Neuronal stem cell (in vitro differentiated cells): ENCODE results near the gene MLKL.

Experiments used
- DNase-seq: peaks from one replicate; pipeline ENCODE4 v3.0.0-alpha.2; 2013; ENCODE audit warnings: low spot score
- H2AFZ ChIP-seq: one replicate; pipeline ENCODE4 v1.6.1; 2013; ENCODE audit warnings: mild to moderate bottlenecking, low read length, inconsistent platforms
- H2AK5ac ChIP-seq: 2 replicates; pipeline ENCODE4 v1.6.1; 2013; ENCODE audit warnings: low read depth, mild to moderate bottlenecking, inconsistent platforms, low read length, moderate library complexity, mixed read lengths
- H2BK120ac ChIP-seq: 2 replicates; pipeline ENCODE4 v1.6.1; 2013; ENCODE audit warnings: low read depth, mild to moderate bottlenecking, inconsistent platforms, low read length, moderate library complexity, mixed read lengths
- H2BK12ac ChIP-seq: one replicate; pipeline ENCODE4 v1.6.1; 2013; ENCODE audit warnings: low read length, inconsistent platforms
- H2BK15ac ChIP-seq: 2 replicates; pipeline ENCODE4 v1.6.1; 2013; ENCODE audit warnings: mild to moderate bottlenecking, low read length, inconsistent platforms, mixed read lengths
- H2BK5ac ChIP-seq: one replicate; pipeline ENCODE4 v1.6.1; 2013; ENCODE audit warnings: inconsistent platforms, mild to moderate bottlenecking, low read length, moderate library complexity
- H3K14ac ChIP-seq: one replicate; pipeline ENCODE4 v1.6.1; 2013; ENCODE audit warnings: low read length, inconsistent platforms
- H3K18ac ChIP-seq: 2 replicates; pipeline ENCODE4 v1.6.1; 2013; ENCODE audit warnings: low read length, inconsistent platforms
- H3K23ac ChIP-seq: 2 replicates; pipeline ENCODE4 v1.6.1; 2013; ENCODE audit warnings: low read depth, mild to moderate bottlenecking, mixed read lengths, low read length, inconsistent platforms; ENCODE audit not compliant: poor library complexity
- H3K27ac ChIP-seq: replicated peaks from 3 replicates; pipeline ENCODE4 v1.5.1; 2013; ENCODE audit warnings: low read length, inconsistent platforms
- H3K27me3 ChIP-seq, 3 experiments: 2 replicates each; pipeline ENCODE4 v1.6.1; 2013; ENCODE audit warnings: low read length in 3 of 3, mild to moderate bottlenecking in 2 of 3, inconsistent platforms in 1 of 3, low read depth in 1 of 3, mixed read lengths in 1 of 3, moderate library complexity in 1 of 3; ENCODE audit not compliant: control insufficient read depth in 3 of 3, insufficient read depth in 3 of 3
- H3K36me3 ChIP-seq, 2 donors: replicated peaks in 1 of 2; 2 replicates each; pipeline ENCODE4 v1.6.1; 2013; ENCODE audit warnings: low read length in 2 of 2; ENCODE audit not compliant: control insufficient read depth in 2 of 2, insufficient read depth in 2 of 2
- H3K4ac ChIP-seq: 2 replicates; pipeline ENCODE4 v1.6.1; 2013; ENCODE audit warnings: inconsistent platforms, mild to moderate bottlenecking, low read length, moderate library complexity
- H3K4me1 ChIP-seq, 2 donors: 1 replicate in 1 of 2; 2 replicates in 1 of 2; pipeline ENCODE4 v1.6.1; 2013; ENCODE audit warnings: low read length in 2 of 2, low read depth in 1 of 2; ENCODE audit not compliant: control insufficient read depth in 2 of 2, insufficient read depth in 1 of 2
- H3K4me2 ChIP-seq: one replicate; pipeline ENCODE4 v1.6.1; 2013; ENCODE audit warnings: mild to moderate bottlenecking, low read length, inconsistent platforms; ENCODE audit not compliant: insufficient read depth, poor library complexity, severe bottlenecking
- H3K4me3 ChIP-seq, 2 donors: 2 replicates each; pipeline ENCODE4 v1.5.1; 2013; ENCODE audit warnings: low read length in 2 of 2, mild to moderate bottlenecking in 2 of 2, inconsistent platforms in 1 of 2, moderate library complexity in 1 of 2
- H3K79me1 ChIP-seq: one replicate; pipeline ENCODE4 v1.6.1; 2013; ENCODE audit warnings: low read depth, mild to moderate bottlenecking, inconsistent platforms, low read length, moderate library complexity
- H3K9ac ChIP-seq: one replicate; pipeline ENCODE4 v1.6.1; 2013; ENCODE audit warnings: mild to moderate bottlenecking, low read depth, low read length, inconsistent platforms; ENCODE audit not compliant: poor library complexity
- H3K9me3 ChIP-seq, 2 donors: replicated peaks in 1 of 2; 2 replicates each; pipeline versions ENCODE3 to v1.6.1; 2013; ENCODE audit warnings: low read length in 2 of 2, mild to moderate bottlenecking in 2 of 2, inconsistent platforms in 1 of 2, low read depth in 1 of 2, mixed read lengths in 1 of 2, moderate library complexity in 1 of 2; ENCODE audit not compliant: control insufficient read depth in 2 of 2, insufficient read depth in 1 of 2
- H4K8ac ChIP-seq: one replicate; pipeline ENCODE4 v1.6.1; 2013; ENCODE audit warnings: low read depth, mild to moderate bottlenecking, inconsistent platforms, low read length, moderate library complexity
- H4K91ac ChIP-seq: one replicate; pipeline ENCODE4 v1.6.1; 2013; ENCODE audit warnings: low read length, low read depth, mild to moderate bottlenecking, inconsistent platforms; ENCODE audit not compliant: poor library complexity
- WGBS, 2 donors: extraction: QIAGEN DNeasy Blood & Tissue Kit; methylation state at CpG; one replicate each; pipeline ENCODE4 v1.1.7; 2013; ENCODE audit warnings: missing lambda C conversion rate in 2 of 2, mixed read lengths in 1 of 2; ENCODE audit not compliant: insufficient read length in 2 of 2, insufficient replicate concordance in 1 of 2; ENCODE audit errors: extremely low coverage in 2 of 2; 5-methylcytosine and 5-hydroxymethylcytosine counted together

Gene MLKL

DNA sequence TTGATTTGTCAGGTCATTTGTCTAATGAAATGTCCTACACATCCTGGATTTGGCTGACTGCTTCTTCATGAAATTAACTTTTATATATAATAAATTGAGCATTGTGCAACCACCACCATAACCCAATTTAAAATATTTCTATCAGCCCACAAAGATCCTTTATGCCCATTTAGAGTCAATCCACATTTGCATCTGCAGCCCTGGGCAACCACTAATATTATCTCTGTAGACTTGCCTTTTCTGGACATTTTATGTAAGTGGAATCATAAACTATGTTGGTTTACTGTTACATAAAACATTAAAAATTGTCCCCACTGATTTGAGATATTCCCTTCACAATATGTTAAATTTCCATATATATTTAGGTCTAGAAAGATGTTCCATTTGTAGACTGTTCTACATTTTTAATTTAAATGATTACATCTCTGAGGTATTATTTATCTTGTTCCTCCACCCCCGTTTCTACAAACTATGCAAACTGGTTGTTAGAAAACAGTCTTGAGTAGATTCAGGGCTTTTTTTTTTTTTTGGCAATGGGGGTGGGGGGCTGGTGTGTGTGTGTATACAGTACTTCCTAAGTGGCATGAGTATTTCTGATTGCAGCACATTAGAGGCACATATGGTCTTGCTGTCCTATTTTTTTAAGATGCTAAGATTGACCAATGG, 50.7 kb downstream of the MLKL start:
- Histone ChIP-seq H3K23ac (no peak overlapping the region), H3K4ac (no peak overlapping the region), H3K9me3 (no peaks in the 10 kb centered on the region), H2AK5ac (no peak overlapping the region), H3K36me3 (peaks cover 22 to 96% of the 10 kb centered on the region in 2 donors), H2BK120ac (no peak overlapping the region), H2BK5ac (no peak overlapping the region), H3K4me2 (no peak overlapping the region), H2BK15ac (no peak overlapping the region), H3K4me3 (no peak overlapping the region), H3K9ac (no peak overlapping the region), H2AFZ (no peak overlapping the region), H3K14ac (no peak overlapping the region), H3K79me1 (no peaks in the 10 kb centered on the region), H3K18ac (no peak overlapping the region), H2BK12ac (no peak overlapping the region), H4K91ac (no peak overlapping the region), H4K8ac (no peak overlapping the region), H3K4me1 (no peaks in the 10 kb centered on the region), H3K27ac (no peak overlapping the region), H3K27me3 (no peaks in the 10 kb centered on the region)
- no peak for DNase-seq
- WGBS, 2 donors = no CpG with 5 or more reads among the region's 1 CpG

DNA sequence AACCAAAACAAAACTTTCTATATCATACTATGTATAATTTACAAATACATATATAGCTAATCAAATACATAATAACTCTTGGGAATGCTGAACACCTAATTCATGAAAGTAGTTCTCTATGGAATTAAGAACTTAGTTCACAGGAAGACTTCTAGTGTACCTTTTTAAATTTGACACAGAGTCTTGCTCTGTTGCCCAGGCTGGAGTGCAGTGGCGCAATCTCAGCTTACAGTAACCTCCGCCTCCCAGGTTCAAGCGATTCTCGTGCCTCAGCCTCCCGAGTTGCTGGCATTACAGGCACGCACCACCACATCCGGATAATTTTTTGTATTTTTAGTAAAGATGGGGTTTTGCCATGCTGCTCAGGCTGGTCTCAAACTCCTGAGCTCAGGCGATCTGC, 58.7 kb downstream of the MLKL start:
- Histone ChIP-seq H3K23ac (no peak overlapping the region), H4K91ac (no peak overlapping the region), H3K9ac (no peak overlapping the region), H2BK15ac (no peak overlapping the region), H4K8ac (no peak overlapping the region), H3K4ac (no peak overlapping the region), H2AFZ (no peak overlapping the region), H2AK5ac (no peak overlapping the region), H3K9me3 (no peaks in the 10 kb centered on the region), H3K27ac (no peak overlapping the region), H3K4me2 (no peak overlapping the region), H3K18ac (no peak overlapping the region), H3K4me1 (no peaks in the 10 kb centered on the region), H2BK12ac (no peak overlapping the region), H3K14ac (no peak overlapping the region), H3K27me3 (no peaks in the 10 kb centered on the region), H3K79me1 (no peaks in the 10 kb centered on the region), H3K36me3 (peaks cover 18 to 93% of the 10 kb centered on the region in 2 donors), H2BK5ac (no peak overlapping the region), H2BK120ac (no peak overlapping the region), H3K4me3 (no peak overlapping the region)
- no CpG with 5 or more reads among the region's 8 CpGs for WGBS, 2 donors
- no peak for DNase-seq

DNA sequence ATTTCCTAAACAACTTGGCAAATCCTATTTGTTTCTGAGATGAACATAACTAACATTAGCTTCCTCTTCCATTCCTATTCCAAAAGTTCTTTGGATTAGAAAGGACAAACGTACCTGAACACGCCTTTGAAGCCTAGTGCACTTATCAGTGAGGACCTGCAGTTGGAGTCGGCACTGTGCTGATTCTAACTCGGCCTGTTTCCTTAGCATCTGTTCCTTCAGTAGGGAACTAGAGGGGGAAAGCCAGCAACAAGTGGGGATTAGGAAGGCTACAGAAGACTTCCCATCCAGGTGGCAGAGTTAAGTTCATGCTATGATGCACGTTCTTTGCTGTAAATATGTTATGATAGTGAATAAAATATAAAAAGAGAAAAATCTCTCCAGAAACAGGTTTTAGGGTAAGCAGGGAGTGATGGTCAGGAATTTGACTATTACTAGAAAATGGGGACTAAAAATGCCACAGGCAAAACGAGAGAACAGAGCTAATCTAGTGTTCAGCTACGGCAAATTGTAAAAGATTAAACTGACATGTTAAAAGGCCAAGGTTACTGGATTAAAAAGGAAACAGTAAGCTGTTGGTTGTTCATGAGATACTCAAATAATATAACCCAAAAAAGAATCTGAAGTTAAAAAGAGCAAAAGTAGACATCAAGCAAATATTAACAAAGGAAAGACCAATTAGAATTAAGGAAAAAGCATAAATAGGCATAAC, 62.8 kb downstream of the MLKL start:
- H3K36me3 ChIP-seq = peaks cover 16 to 95% of the 10 kb centered on the region in 2 donors
- WGBS, 2 donors = no CpG with 5 or more reads among the region's 7 CpGs

DNA sequence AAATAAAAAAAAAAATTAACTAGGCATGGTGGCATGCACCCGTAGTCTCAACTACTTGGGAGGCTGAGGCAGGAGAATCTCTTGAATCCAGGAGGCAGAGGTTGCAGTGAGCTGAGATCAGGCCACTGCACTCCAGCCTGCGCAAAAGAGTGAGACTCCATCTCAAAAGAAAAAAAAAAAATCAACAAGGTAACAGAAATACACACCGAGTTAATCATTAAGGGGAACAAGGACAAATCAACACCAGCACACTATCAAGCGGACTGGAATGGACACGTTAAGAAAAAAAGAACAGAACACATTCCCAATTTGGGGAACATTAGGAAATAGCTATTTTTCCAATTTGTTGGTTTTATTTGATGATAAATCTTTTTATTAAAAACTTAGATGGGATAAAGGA, 65.4 kb downstream of the MLKL start:
- H3K23ac ChIP-seq = no peak overlapping the region
- no peak overlapping the region for H2BK12ac ChIP-seq
- H3K4me1 ChIP-seq = no peaks in the 10 kb centered on the region
- H3K14ac ChIP-seq = no peak overlapping the region
- no peak overlapping the region for H3K27ac ChIP-seq
- no peak overlapping the region for H2BK5ac ChIP-seq
- no peak overlapping the region for H3K4ac ChIP-seq
- no CpG with 5 or more reads among the region's 5 CpGs for WGBS, 2 donors
- H3K36me3 ChIP-seq = peaks cover 29 to 96% of the 10 kb centered on the region in 2 donors
- H2AK5ac ChIP-seq = no peak overlapping the region
- no peak overlapping the region for H2AFZ ChIP-seq
- H3K4me3 ChIP-seq = no peak overlapping the region
- no peak overlapping the region for H4K8ac ChIP-seq
- H3K79me1 ChIP-seq = peaks cover 2% of the 10 kb centered on the region
- no peak for DNase-seq
- no peak overlapping the region for H3K9ac ChIP-seq
- H2BK15ac ChIP-seq = no peak overlapping the region
- no peak overlapping the region for H4K91ac ChIP-seq
- H2BK120ac ChIP-seq = no peak overlapping the region
- no peaks in the 10 kb centered on the region for H3K27me3 ChIP-seq
- no peak overlapping the region for H3K18ac ChIP-seq
- no peaks in the 10 kb centered on the region for H3K9me3 ChIP-seq
- H3K4me2 ChIP-seq = no peak overlapping the region

More for the DNA sequence above, 62.8 kb downstream of the MLKL start:
- Histone ChIP-seq H3K4ac (no peak overlapping the region), H2BK5ac (no peak overlapping the region), H3K4me2 (no peak overlapping the region), H3K9ac (no peak overlapping the region), H2BK120ac (no peak overlapping the region), H3K9me3 (no peaks in the 10 kb centered on the region), H4K8ac (no peak overlapping the region), H2AK5ac (no peak overlapping the region), H2BK12ac (no peak overlapping the region), H3K79me1 (no peaks in the 10 kb centered on the region), H3K23ac (no peak overlapping the region), H2BK15ac (no peak overlapping the region), H3K14ac (no peak overlapping the region), H4K91ac (no peak overlapping the region), H2AFZ (no peak overlapping the region), H3K18ac (no peak overlapping the region), H3K27ac (no peak overlapping the region), H3K4me1 (no peaks in the 10 kb centered on the region), H3K4me3 (no peak overlapping the region), H3K27me3 (no peaks in the 10 kb centered on the region)
- no peak for DNase-seq
